GM21515 (cell line): ENCODE measurements around the gene GAB4.
"Not testable (repeated sequence)": the region's sequence is repeated elsewhere in the genome, so short reads cannot be mapped to it uniquely, and the experiment has no call there.

Experiments
- ATAC-seq: cut with Tn5 transposase; IDR thresholded peaks from one replicate; pipeline ENCODE4 v1.9.1; 2021; ENCODE audit not compliant: unreplicated experiment

The GAB4 gene

GRCh38 chr22:16914911-16915310 lies 93.1 kb downstream of the GAB4 start:
- ATAC-seq: not testable (repeated sequence)

GRCh38 chr22:16914006-16914405 lies 94.0 kb downstream of the GAB4 start:
- no peak for ATAC-seq

- no peak for ATAC-seq
These were observed 95.7 kb downstream of the GAB4 start for GRCh38 chr22:16912281-16912680.
